Testis (tissue), 3 donors: ENCODE data around the gene KCNN3. TPM values are rescaled to one million over a fixed set of nuclear protein-coding genes. Genes with fewer than 3 reads are reported as not detected.

Source experiments
- DNase-seq: peaks from one replicate; pipeline ENCODE4 v3.0.0-alpha.2; 2019
- H3K27ac ChIP-seq, 2 donors: fragments of 200-600 bp; sonication (generic); one replicate each; pipeline ENCODE4 v1.5.1; 2019
- H3K27me3 ChIP-seq: fragments of 200-600 bp; sonication (generic); one replicate; pipeline ENCODE4 v1.5.1; 2019
- H3K36me3 ChIP-seq: fragments of 200-600 bp; sonication (generic); one replicate; pipeline ENCODE4 v1.5.1; 2017; ENCODE audit warnings: low read depth; ENCODE audit errors: missing control alignments
- H3K4me1 ChIP-seq: fragments of 200-600 bp; sonication (generic); one replicate; pipeline ENCODE4 v1.5.1; 2019
- H3K4me3 ChIP-seq, 2 donors: fragments of 200-600 bp; sonication (generic); one replicate each; pipeline ENCODE4 v1.5.1; 2017 to 2019
- H3K9me3 ChIP-seq: fragments of 200-600 bp; sonication (generic); one replicate; pipeline ENCODE4 v1.5.1; 2017
- POLR2A ChIP-seq: fragments of 450-650 bp; IDR thresholded peaks from one replicate; pipeline ENCODE4 v1.6.1; 2017; ENCODE audit warnings: antibody characterized with exemption, mild to moderate bottlenecking, moderate library complexity
- WGBS, 2 donors: methylation state at CpG; one replicate each; pipeline ENCODE4 v1.1.5; 2018; 5-methylcytosine and 5-hydroxymethylcytosine counted together
- intact Hi-C: fragments of 100-400 bp; cut with DNase I; formaldehyde crosslinking; loops from one replicate; pipeline ENCODE4 v1.15.1; 2023; ENCODE audit warnings: low total_unique reads
- polyA plus RNA-seq: library from polyadenylated mRNA; stranded (reverse); fragments of 350-450 nt; fragmentation: Illumina TruSeq; extraction: RNeasy Lipid Tissue Mini Kit (QIAGEN cat#74804); gene quantifications from one replicate; pipeline ENCODE4 v1.2.3, GENCODE V29; 2014; ENCODE audit warnings: low read depth, low replicate concordance; ENCODE audit not compliant: insufficient read depth
- total RNA-seq, 2 donors: library from RNA; depleted of rRNA; stranded (reverse); fragments of >200 nt; gene quantifications; one replicate each; pipeline ENCODE4 v1.2.3, GENCODE V29; 2016
- TF ChIP-seq, protein P1 (sequence below), 3 experiments: fragments of 450-650 bp in 2 of 3; fragments of 200-600 bp in 1 of 3; sonication (generic) in 1 of 3; IDR thresholded peaks; one replicate each; pipeline ENCODE4 v1.5.1; 2016 to 2019; ENCODE audit warnings: antibody characterized with exemption in 3 of 3, mild to moderate bottlenecking in 2 of 3, moderate library complexity in 1 of 3

The KCNN3 gene
- total and polyA plus RNA-seq, 3 donors from 2014 or later: 0.24 to 0.78 (median 0.56) TPM

- TF ChIP-seq POLR2A: no peak
- TF ChIP-seq, protein P1, sequence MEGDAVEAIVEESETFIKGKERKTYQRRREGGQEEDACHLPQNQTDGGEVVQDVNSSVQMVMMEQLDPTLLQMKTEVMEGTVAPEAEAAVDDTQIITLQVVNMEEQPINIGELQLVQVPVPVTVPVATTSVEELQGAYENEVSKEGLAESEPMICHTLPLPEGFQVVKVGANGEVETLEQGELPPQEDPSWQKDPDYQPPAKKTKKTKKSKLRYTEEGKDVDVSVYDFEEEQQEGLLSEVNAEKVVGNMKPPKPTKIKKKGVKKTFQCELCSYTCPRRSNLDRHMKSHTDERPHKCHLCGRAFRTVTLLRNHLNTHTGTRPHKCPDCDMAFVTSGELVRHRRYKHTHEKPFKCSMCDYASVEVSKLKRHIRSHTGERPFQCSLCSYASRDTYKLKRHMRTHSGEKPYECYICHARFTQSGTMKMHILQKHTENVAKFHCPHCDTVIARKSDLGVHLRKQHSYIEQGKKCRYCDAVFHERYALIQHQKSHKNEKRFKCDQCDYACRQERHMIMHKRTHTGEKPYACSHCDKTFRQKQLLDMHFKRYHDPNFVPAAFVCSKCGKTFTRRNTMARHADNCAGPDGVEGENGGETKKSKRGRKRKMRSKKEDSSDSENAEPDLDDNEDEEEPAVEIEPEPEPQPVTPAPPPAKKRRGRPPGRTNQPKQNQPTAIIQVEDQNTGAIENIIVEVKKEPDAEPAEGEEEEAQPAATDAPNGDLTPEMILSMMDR (IDR thresholded peaks at IDR 0.05): no peak
- DNase-seq: no peak
- Histone ChIP-seq H3K27me3 (no peaks in the 10 kb centered on the region), H3K9me3 (no peaks in the 10 kb centered on the region), H3K4me1 (peaks cover 8% of the 10 kb centered on the region), H3K4me3 (no peak overlapping the region), H3K27ac (no peak overlapping the region), H3K36me3 (no peaks in the 10 kb centered on the region)
- intact Hi-C loops: no loop called here
- WGBS, 2 donors: 93 to 96% methylated on average over 6 of the region's 6 CpGs
Measured at GRCh38 chr1:154849645-154850131, 20.4 kb downstream of the KCNN3 start.

DNA sequence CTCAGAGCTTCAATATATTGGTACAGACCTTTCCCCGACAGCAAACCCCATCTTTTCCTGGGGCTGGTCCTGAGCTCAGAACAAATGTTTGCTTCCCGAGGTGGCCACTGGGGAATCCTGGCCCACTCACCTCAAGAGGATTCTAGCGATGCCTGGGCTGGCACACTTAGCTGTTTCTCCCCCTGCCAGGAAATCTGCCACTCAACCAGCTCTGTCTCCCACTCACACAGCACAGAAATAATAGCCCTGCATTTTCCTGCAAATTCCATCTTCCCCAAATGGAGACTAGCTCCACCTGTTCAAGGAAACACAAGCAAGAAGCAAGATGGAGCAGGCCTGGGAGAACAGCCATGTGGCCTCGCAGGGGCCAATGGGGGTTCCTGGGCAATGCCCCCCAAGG lies 21.1 kb downstream of the KCNN3 start:
- Histone ChIP-seq H3K4me1 (peaks cover 8% of the 10 kb centered on the region), H3K36me3 (no peaks in the 10 kb centered on the region), H3K27ac (no peak overlapping the region), H3K9me3 (no peaks in the 10 kb centered on the region), H3K27me3 (no peaks in the 10 kb centered on the region), H3K4me3 (no peak overlapping the region)
- intact Hi-C loops: no loop called here
- TF ChIP-seq POLR2A: no peak
- TF ChIP-seq, protein P1 (IDR thresholded peaks at IDR 0.05): no peak
- DNase-seq: no peak
- 84 to 91% methylated on average over 4 of the region's 4 CpGs for WGBS, 2 donors

GRCh38 chr1:154847891-154848290 lies 22.2 kb downstream of the KCNN3 start:
- TF ChIP-seq, protein P1 (IDR thresholded peaks at IDR 0.05): no peak
- no peak for TF ChIP-seq POLR2A
- Histone ChIP-seq H3K4me3 (no peak overlapping the region), H3K9me3 (no peaks in the 10 kb centered on the region), H3K27ac (no peak overlapping the region), H3K27me3 (no peaks in the 10 kb centered on the region), H3K36me3 (no peaks in the 10 kb centered on the region), H3K4me1 (peaks cover 8% of the 10 kb centered on the region)
- DNase-seq: peak; percentile 48
- 36 to 46% methylated on average over 10 to 13 of the region's 13 CpGs for WGBS, 2 donors
- intact Hi-C loops: no loop called here

DNA sequence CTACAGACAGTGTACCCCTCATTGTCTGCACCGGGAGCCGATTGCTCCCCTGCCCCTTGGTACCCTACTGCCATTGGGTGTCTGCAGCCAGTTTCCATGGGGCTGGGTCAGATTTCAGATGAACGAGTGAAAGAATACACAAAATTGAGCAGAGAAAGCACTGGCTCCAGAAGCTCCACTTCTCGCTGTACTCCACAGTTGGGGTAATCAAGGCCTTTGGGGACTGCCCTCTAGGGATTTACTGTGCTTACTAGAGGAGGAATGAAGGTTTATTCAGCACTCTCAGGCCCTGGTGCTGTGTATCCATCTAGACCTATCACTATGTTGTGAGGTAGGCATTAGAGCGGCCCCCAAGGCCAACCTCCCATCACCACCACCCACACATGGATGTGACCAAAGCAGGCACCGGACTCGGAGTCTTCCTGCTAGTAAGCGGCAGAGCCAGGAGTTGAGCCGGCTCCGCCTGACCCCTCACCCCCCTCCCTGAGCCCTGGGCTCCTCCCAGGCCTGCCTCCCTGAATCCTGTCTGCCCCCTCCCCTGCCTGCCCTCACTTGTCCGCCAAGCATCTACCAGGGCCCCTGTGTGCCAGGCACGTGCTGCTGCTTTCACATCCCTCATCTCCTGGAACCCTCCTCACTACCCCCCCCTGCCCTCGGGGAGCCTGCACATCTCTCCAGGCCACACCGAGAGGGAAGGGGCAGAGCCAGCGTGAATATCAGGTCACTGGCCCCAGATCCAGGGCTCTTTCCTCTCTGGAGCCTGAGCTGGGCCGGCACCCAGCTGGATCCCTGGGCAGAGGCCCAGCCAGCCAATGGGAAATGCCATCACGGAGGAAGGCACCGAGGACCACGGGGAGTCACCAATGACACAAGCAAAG lies 23.3 kb downstream of the KCNN3 start:
- intact Hi-C loops: no loop called here
- TF ChIP-seq, protein P1 (IDR thresholded peaks at IDR 0.05): no peak
- TF ChIP-seq POLR2A: no peak
- WGBS, 2 donors: 54 to 59% methylated on average over 19 of the region's 19 CpGs
- Histone ChIP-seq H3K27ac (no peak overlapping the region), H3K9me3 (no peaks in the 10 kb centered on the region), H3K36me3 (no peaks in the 10 kb centered on the region), H3K27me3 (no peaks in the 10 kb centered on the region), H3K4me1 (peaks cover 8% of the 10 kb centered on the region), H3K4me3 (no peak overlapping the region)
- no peak for DNase-seq
